ENCODE data around the gene CDH4.

GRCh38 chr20:61461461-61461860 is 209.4 kb downstream of the CDH4 start:
- no peak for TF ChIP-seq REST (IDR thresholded peaks at IDR 0.05; ENCODE audit: low read depth)
- TF ChIP-seq TAF1 (IDR thresholded peaks at IDR 0.05; ENCODE audit: low read depth): no peak
- no peak for TF ChIP-seq CREB1 (IDR thresholded peaks at IDR 0.05; ENCODE audit: low read depth)
- TF ChIP-seq NFIC (IDR thresholded peaks at IDR 0.05): no peak
- no peak for TF ChIP-seq RAD21 (IDR thresholded peaks at IDR 0.05; ENCODE audit: low read depth)
- no peak for TF ChIP-seq MAX (IDR thresholded peaks at IDR 0.05)

Data from Ishikawa (cell line).